HK-2 (cell line): ENCODE data around the gene AANAT.

Source experiments
- DNase-seq: peaks from one replicate; pipeline ENCODE4 v3.0.0-alpha.2; 2018; ENCODE audit not compliant: unreplicated experiment

Gene AANAT

DNA sequence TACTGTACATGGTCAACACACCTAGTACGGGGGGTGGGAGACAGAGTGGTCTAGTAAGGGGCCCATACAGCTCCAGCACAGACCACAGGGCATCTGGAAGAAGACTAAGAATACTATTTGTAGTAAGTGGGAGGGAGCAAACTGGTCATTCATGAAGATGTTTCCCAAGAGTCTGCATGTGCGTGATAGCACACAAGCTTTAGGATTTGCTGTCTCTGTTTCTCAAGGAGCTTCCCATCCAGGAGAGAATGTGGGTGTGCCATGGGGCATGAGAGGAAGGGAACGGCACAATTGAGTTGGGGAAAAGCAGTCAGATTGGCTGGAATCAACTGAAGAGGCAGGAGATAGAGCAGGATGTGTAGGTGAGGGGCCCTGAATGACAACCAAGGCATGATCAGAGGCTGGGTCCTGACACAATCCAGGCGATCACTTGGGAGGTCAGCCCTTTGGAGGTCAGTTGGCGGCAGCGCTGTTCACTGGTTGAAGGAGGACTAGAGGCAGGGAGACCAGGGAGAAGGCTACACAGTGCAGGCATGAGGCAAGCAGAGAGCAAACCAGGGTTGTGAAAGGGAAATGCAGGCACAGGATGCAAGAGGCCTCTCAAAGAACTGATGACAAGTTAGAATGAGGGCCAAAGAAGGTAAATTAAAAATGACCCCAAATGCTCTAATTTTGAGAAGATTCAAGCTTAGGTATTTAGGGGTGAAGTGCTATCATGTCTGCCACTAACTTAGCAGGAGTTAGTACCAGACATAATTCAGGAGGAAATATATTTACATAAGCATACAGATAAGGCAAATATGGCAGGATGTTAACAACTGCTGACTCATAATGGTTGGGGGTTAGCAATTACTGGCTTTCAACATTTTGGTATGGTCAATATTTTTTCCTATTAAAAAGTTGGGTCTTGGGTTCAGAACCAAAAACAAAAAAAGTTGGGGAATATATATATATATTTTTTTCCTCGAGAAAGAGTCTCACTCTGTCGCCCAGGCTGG, 24.8 kb upstream of the AANAT start:
- DNase-seq: no peak

DNA sequence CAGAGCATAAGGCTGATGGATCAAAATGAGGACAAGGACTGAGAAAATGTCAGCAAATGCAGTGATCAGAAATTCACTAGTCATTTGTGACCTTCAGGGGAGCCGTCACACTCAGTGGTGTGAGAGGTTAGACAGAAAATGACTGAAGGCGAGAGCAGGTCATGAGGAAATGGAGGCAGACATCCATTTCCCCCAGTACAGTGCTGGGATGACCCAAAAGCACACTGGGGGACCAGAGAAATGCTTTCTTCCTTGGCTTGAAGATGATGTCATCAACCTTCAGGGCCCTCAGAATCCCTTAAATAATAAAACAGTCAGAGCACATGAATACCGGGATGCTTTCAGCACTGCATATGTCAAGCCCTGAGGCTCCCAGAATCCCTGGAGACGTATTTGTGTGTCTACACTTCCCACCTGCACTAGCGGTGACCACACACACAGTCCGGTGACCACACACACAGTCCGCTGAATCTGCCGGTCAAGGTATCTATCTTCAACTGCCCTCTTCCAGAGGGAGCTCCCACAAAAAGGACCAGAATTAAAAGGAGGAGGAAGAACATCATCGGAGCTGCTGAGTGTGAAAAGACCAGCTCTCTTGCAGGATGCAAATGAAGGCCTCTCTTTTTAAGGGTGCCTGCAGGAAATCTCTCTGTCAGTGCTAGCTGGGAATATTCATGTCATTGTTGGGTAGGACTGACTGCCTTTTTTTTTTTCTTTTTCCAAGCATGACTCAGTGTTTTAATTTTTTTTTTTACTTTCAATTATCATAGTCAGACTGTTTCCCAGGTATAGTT, 22.7 kb upstream of the AANAT start:
- no peak for DNase-seq

DNA sequence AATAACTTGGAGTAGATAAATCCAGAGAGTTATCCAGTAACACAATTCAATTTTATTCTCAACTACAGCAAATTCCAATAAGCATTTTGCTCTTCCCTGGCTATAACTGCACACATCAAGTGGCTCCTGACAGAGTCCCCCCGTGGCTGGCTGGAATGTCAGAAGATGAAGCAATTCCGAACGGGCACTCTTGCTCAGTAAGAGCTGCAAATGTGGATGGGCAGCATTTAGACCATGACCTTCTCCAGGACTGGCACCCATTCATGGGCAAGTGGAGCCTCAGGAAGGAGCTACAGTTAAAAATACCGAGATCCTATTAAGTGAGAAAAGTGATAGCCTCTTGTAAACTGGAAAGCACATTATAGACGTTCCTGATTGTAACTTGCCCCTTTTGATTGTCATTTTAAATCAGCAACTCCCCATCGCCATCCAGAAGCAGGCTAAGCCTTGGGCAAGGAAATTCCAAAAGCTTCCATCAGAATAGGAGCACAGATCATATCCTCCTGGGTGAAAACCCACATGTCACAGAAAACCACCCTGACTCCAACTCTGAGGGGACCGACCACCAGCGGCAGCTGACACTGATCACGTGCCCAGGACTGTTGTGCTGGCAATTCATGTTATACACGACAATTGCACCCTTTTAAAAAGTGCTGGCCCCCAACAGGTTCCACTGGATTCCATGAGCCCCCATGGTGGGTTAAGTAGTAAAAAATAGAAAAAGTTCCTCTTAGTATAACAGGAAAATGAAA, 21.5 kb upstream of the AANAT start:
- no peak for DNase-seq

- DNase-seq: peak; percentile 61
Measured at GRCh38 chr17:76446449-76447231, 20.8 kb upstream of the AANAT start.

GRCh38 chr17:76447931-76448652, 19.3 kb upstream of the AANAT start:
- DNase-seq: no peak

- DNase-seq: no peak
Measured at GRCh38 chr17:76449126-76449525, 18.3 kb upstream of the AANAT start.

GRCh38 chr17:76451506-76451905, 15.9 kb upstream of the AANAT start:
- no peak for DNase-seq

DNA sequence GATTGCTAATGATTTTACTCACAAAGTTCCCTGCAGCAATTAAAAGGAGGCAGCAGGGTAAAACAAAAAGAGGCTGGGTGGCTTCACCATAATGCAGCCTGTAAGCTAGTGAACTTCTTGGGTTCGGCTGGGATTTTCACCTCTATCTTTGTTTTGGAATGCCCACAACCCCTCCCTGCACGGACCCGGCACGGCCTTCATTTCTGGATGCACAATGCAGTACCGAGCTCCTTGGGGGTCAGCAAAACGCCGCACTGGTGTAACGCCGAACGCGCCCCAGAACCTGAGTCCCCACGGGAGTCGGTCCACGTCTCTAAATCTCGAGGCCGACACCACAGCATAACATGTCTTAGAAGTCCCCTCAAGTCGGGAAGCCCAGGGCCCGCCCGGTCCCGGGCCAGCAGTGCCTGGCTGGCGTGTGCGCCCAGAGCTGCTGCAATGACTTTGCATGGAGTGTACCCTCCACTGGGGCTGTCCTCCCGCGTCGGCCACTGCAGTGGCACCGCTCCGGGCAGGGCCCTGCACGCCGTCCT, 15.2 kb upstream of the AANAT start:
- DNase-seq: no peak

DNA sequence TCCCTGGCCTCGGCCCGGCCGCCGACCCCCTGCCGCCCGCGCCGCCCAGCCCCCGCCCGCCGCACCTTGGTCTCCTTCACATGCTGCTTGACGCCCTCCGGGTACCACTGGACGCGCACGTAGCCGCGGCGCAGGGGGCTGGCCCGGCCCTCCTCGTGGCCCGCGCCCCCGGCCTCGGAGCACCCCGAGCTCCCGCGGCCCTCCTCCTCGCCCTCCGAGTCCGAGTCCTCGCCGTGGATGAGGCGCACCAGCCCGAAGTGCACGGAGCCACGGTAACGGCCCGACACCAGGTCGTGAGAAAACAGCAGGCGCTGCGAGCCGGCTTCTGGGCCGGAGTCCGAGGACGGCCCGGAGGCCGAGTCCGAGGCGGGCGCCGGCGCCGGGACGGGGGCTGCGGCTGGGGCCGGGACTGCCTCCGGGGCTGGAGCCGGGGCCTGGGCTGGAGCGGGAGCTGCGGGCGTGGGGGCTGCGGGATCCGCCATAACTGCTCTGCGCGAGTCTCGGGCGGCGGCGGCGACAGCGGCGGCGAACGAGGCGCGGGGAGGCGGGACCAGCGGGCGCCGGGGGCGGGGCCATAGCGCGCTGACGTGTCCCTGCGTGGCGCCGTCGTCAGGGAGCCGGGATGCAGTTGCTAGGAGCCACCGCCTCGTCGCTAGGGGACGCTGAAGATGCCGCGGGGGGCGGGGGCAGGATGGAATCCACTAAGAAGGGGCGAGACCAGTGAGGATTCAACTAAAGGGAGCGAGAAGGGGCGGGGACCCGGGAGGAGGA, 14.6 kb upstream of the AANAT start, which contains the start of gene UBE2O:
UBE2O (minus strand) TSS at position 493 of the 771 bp plus-strand sequence; CDS start at position 482, 11 bp downstream.
- peak; percentile 87 for DNase-seq

DNA sequence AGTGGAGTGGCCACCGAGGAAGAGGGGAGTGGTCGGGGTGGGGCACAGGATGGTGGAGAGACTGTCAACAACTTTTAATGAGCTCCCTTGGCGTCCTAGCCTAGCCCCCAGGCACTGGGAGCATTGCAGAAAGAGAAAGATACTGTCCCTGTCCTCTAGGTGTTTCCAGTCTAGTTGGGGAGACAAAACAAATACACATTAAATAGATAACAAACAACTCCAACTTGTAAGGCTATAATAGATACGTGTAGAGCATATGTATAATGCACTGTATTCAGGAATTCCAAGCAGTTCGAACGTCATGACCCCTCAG, 14.0 kb upstream of the AANAT start:
- no peak for DNase-seq

- peak; percentile 54 for DNase-seq
Measured at GRCh38 chr17:76458580-76459490, 8.6 kb upstream of the AANAT start.

DNA sequence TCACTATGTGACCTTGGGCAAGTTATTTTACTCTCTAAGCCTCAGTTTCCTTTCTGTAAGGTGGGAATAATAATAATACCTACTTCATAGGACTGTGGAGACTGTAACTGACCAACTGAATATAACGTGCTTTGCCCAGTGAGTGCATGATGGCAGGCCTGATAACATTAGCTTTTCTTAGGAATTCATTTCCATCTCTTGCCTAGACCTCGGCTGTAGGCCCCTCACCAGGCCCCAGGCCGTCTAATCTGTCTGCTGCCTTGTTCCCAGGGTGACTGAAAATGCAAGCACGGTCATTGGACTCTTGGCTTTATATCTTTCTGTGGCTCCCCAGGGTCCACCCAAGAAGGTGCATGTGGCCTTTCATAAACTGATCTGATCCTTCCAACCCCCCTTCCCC, 7.7 kb upstream of the AANAT start:
- DNase-seq: no peak

DNA sequence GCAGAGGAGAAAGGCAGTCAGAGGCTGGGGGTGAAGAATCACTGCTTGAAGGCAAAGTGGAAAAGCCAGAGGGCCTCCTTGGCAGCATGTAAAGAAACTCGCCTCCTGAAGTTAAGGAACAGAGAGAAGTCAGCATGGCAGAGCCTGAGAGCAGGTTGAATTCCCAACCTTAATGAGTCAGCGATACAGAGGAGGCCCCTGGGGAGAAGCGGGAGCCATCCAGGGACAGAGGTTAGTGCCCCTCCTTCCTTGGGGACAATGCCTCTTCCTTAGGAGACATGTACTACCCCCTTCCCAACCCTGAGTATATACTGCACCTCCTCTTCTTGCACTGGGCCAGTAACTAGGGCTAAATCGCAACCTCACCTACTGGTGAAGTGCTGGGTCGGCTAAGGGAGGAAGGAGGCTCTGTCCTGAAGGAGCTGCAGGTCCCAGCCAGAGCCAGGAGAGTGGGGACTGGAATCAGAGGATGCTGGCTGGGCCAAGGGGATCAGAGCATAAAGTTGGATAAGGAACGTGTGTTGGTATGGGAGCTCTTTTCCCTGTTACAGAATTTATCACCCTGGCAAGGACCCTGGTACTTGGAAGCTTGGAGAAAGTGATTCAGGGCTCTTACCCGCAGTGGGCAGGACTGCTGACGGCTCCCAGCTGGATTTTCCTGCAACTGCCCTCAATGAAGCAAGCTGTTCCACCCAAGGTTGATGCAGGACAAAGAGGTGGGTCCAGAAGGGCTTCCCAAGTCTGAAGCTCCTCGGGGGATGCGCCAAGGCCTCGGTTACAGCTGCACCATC, 5.4 kb upstream of the AANAT start:
- no peak for DNase-seq

- DNase-seq: no peak
Measured at GRCh38 chr17:76462556-76463290, 4.7 kb upstream of the AANAT start.

DNA sequence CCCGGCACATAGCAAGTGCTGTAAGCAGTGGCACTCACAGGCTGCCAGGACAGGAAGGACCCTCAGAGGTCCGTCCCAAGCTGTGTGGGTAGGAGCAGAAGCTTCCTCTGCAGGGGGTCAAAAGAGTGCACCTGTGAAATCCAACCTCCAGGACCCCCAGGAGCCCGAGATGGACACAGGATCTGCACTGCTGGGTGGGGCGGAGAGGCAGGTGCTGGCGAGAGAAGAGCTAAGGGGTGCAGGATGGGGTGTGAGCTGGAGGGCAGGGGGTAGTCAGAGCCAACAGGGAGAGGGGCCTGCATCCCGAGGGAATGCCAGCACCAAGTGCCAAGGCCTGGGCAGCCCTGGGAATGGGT, 650 bp upstream of the AANAT start:
- DNase-seq: no peak

- no peak for DNase-seq
Measured at GRCh38 chr17:76467809-76468633, 618 bp downstream of the AANAT start.
